ENCODE data around the gene CCDC137. TPM values are rescaled to one million over a fixed set of nuclear protein-coding genes. Genes with fewer than 3 reads are reported as not detected.

Gene CCDC137
- total and polyA plus RNA-seq, 2 of the 13 experiments (the other 11 are each of a cell fraction or from before 2014, with no cell fraction given): 14.6 to 39.1 TPM

DNA sequence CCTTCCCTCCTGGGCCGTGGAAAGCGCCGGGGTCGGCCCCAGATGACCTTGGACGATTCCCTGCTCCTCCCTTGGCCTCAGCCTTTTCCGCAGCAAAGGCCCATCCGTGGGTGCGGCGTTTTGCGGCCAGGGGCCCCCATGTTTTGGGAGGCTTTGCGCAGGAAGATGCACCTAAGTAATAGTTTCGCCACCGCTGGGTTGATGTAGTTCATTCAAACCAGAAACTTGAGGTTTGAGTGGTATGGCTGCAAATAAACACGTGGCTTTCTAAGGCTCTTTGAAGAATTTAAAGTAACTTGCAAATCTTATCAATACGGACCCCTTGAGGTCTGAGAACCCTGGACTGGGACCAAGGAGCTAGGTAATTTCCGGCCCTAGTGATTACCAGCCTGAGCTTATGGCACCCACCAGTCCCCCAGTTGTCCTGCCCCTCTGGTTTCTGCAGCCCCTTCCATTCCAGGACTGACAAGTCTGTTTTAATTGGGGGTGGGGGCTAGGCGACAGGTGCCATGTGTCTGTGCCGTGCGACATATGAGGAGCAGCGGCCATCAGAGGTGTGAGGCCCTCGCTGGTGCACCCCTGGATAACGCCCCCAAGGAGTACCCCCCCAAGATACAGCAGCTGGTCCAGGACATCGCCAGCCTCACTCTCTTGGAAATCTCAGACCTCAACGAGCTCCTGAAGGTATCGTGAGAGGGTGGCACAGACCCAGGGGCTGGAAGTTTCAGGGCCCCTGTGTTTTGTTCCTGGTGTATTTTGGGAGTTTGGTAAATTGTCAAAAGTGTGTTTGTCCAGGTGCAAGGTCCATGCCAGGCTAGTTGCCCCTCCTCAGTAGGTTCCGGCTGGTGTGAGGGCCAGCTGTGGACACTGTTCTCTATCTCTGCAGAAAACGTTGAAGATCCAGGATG lies 37.5 kb downstream of the CCDC137 start (continued):
- TF ChIP-seq, protein P1, sequence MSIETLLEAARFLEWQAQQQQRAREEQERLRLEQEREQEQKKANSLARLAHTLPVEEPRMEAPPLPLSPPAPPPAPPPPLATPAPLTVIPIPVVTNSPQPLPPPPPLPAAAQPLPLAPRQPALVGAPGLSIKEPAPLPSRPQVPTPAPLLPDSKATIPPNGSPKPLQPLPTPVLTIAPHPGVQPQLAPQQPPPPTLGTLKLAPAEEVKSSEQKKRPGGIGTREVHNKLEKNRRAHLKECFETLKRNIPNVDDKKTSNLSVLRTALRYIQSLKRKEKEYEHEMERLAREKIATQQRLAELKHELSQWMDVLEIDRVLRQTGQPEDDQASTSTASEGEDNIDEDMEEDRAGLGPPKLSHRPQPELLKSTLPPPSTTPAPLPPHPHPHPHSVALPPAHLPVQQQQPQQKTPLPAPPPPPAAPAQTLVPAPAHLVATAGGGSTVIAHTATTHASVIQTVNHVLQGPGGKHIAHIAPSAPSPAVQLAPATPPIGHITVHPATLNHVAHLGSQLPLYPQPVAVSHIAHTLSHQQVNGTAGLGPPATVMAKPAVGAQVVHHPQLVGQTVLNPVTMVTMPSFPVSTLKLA (IDR thresholded peaks at IDR 0.05): 0 out of 2 replicates have a peak, but pooled peaks have one; percentile 36
- TF ChIP-seq ZNF232 (CRISPR knock-in tag; IDR thresholded peaks at IDR 0.05; ENCODE audit: borderline replicate concordance) (0 out of 2 replicates have a peak, but pooled peaks have one; percentile 20), ZNF331 (CRISPR knock-in tag; IDR thresholded peaks at IDR 0.05) (no peak), ZNF598 (CRISPR knock-in tag; IDR thresholded peaks at IDR 0.05; ENCODE audit: borderline replicate concordance) (no peak), ZBTB8A (CRISPR knock-in tag; IDR thresholded peaks at IDR 0.05; ENCODE audit: borderline replicate concordance, low read depth) (no peak), ZSCAN22 (CRISPR knock-in tag; IDR thresholded peaks at IDR 0.05) (peak; percentile 14; the same call in 1 of the 2 replicates), POLR2AphosphoS2 (IDR thresholded peaks at IDR 0.05; ENCODE audit: low read depth, low read length) (0 out of 2 replicates have a peak, but pooled peaks have one; percentile 44), SCMH1 (CRISPR knock-in tag; IDR thresholded peaks at IDR 0.05; ENCODE audit: borderline replicate concordance) (no peak), GABPB1 (CRISPR knock-in tag; IDR thresholded peaks at IDR 0.05) (no peak), HMGA1 (CRISPR knock-in tag; conservative IDR thresholded peaks at IDR 0.05) (no peak), ZNF282 (IDR thresholded peaks at IDR 0.05; ENCODE audit: partially characterized antibody) (no peak), ZNF709 (CRISPR knock-in tag; IDR thresholded peaks at IDR 0.05) (0 out of 2 replicates have a peak, but pooled peaks have one; percentile 30), NR2F1 (CRISPR knock-in tag; IDR thresholded peaks at IDR 0.05) (peak in 1 of 2 experiments; percentile 4; a peak in 2 of 4 replicates)
- TF ChIP-seq, protein P2, sequence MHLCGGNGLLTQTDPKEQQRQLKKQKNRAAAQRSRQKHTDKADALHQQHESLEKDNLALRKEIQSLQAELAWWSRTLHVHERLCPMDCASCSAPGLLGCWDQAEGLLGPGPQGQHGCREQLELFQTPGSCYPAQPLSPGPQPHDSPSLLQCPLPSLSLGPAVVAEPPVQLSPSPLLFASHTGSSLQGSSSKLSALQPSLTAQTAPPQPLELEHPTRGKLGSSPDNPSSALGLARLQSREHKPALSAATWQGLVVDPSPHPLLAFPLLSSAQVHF (CRISPR knock-in tag; IDR thresholded peaks at IDR 0.05): peak; percentile 9; the same call in 1 of the 2 replicates
- TF ChIP-seq, protein P3, sequence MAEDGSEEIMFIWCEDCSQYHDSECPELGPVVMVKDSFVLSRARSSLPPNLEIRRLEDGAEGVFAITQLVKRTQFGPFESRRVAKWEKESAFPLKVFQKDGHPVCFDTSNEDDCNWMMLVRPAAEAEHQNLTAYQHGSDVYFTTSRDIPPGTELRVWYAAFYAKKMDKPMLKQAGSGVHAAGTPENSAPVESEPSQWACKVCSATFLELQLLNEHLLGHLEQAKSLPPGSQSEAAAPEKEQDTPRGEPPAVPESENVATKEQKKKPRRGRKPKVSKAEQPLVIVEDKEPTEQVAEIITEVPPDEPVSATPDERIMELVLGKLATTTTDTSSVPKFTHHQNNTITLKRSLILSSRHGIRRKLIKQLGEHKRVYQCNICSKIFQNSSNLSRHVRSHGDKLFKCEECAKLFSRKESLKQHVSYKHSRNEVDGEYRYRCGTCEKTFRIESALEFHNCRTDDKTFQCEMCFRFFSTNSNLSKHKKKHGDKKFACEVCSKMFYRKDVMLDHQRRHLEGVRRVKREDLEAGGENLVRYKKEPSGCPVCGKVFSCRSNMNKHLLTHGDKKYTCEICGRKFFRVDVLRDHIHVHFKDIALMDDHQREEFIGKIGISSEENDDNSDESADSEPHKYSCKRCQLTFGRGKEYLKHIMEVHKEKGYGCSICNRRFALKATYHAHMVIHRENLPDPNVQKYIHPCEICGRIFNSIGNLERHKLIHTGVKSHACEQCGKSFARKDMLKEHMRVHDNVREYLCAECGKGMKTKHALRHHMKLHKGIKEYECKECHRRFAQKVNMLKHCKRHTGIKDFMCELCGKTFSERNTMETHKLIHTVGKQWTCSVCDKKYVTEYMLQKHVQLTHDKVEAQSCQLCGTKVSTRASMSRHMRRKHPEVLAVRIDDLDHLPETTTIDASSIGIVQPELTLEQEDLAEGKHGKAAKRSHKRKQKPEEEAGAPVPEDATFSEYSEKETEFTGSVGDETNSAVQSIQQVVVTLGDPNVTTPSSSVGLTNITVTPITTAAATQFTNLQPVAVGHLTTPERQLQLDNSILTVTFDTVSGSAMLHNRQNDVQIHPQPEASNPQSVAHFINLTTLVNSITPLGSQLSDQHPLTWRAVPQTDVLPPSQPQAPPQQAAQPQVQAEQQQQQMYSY (CRISPR knock-in tag; IDR thresholded peaks at IDR 0.05): peak; percentile 32; the same call in 1 of the 2 replicates
- TF ChIP-seq, protein P4, sequence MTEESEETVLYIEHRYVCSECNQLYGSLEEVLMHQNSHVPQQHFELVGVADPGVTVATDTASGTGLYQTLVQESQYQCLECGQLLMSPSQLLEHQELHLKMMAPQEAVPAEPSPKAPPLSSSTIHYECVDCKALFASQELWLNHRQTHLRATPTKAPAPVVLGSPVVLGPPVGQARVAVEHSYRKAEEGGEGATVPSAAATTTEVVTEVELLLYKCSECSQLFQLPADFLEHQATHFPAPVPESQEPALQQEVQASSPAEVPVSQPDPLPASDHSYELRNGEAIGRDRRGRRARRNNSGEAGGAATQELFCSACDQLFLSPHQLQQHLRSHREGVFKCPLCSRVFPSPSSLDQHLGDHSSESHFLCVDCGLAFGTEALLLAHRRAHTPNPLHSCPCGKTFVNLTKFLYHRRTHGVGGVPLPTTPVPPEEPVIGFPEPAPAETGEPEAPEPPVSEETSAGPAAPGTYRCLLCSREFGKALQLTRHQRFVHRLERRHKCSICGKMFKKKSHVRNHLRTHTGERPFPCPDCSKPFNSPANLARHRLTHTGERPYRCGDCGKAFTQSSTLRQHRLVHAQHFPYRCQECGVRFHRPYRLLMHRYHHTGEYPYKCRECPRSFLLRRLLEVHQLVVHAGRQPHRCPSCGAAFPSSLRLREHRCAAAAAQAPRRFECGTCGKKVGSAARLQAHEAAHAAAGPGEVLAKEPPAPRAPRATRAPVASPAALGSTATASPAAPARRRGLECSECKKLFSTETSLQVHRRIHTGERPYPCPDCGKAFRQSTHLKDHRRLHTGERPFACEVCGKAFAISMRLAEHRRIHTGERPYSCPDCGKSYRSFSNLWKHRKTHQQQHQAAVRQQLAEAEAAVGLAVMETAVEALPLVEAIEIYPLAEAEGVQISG (CRISPR knock-in tag; IDR thresholded peaks at IDR 0.05): no peak
- TF ChIP-seq, protein P5, sequence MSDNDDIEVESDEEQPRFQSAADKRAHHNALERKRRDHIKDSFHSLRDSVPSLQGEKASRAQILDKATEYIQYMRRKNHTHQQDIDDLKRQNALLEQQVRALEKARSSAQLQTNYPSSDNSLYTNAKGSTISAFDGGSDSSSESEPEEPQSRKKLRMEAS (IDR thresholded peaks at IDR 0.05): peak; percentile 15; the same call in 1 of the 2 replicates
- TF ChIP-seq, protein P6, sequence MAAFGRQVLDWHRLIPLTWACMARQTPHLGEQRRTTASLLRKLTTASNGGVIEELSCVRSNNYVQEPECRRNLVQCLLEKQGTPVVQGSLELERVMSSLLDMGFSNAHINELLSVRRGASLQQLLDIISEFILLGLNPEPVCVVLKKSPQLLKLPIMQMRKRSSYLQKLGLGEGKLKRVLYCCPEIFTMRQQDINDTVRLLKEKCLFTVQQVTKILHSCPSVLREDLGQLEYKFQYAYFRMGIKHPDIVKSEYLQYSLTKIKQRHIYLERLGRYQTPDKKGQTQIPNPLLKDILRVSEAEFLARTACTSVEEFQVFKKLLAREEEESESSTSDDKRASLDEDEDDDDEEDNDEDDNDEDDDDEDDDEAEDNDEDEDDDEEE (CRISPR knock-in tag; IDR thresholded peaks at IDR 0.05): no peak
